ENCODE measurements around the gene TGFBR3L. TPM values are rescaled to one million over a fixed set of nuclear protein-coding genes. Genes with fewer than 3 reads are reported as not detected.
A peak's percentile ranks its signal among the peaks of the same experiment; 100 is the strongest.
"Not testable (repeated sequence)": the region's sequence is repeated elsewhere in the genome, so short reads cannot be mapped to it uniquely, and the experiment has no call there.

TGFBR3L gene
- total and polyA plus RNA-seq, 4 donors: 0.25 to 0.77 TPM; not detected in 2

GRCh38 chr19:7888826-7889217, 25.8 kb upstream of the TGFBR3L start:
- ATAC-seq (ENCODE audit: insufficient read depth, low FRiP score) (no peak), DNase-seq (no peak)
- Histone ChIP-seq H3K27me3 (ENCODE audit: control insufficient read depth in 3 of 3, insufficient read depth in 3 of 3, low read length in 2 of 3) (no peaks in the 10 kb centered on the region), H3K9me3 (ENCODE audit: control insufficient read depth in 4 of 4, insufficient read depth in 3 of 4, low read length in 3 of 4) (no peaks in the 10 kb centered on the region), H3K27ac (ENCODE audit: low read depth in 1 of 2, low read length in 1 of 2) (no peak overlapping the region), H3K4me3 (peak overlapping the region; percentile 18), H3K4me1 (ENCODE audit: control insufficient read depth in 5 of 5, insufficient read depth in 5 of 5, low read length in 5 of 5) (no peaks in the 10 kb centered on the region), H3K36me3 (ENCODE audit: control insufficient read depth in 4 of 4, insufficient read depth in 4 of 4, low read length in 4 of 4) (no peaks in the 10 kb centered on the region), H3K9ac (ENCODE audit: insufficient read depth in 1 of 2, low read length in 2 of 2) (no peak overlapping the region)
- no peak for TF ChIP-seq CTCF (IDR thresholded peaks at IDR 0.05; ENCODE audit: control extremely low read depth, extremely low read depth)
- WGBS, 2 donors: 68 to 79% methylated on average over 8 of the region's 8 CpGs

DNA sequence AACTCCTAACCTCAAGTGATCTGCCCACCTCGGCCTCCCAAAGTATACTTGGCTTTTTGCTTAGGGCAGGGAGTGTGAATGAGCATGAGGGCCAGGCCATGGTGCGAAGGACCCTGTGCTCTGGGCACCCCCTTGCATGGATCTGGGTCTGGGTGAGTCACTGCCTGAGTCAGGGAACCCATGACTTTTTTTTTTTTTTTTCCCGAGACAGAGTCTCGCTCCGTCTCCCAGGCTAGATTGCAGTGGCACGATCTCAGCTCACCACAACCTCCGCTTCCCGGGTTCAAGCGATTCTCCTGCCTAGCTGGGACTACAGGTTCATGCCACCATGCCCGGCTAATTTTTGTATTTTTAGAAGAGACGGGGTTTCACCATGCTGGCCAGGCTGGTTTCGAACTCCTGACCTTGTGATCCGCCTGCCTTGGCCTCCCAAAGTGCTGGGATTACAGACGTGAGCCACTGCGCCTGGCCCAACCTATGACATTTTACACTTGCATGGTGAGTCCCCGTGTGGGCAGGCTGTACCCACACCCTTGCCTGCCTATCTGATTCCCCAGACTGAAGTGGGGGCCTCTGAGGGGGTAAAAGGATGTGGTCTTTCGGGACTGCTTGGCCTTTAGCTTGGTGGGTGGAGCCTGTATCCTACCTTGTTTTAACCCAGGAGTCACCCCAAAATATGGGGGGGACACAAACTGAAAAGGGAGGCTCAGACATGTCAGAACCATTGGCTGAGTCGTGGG, 21.1 kb upstream of the TGFBR3L start:
- not testable (repeated sequence) for DNase-seq; ATAC-seq (ENCODE audit: insufficient read depth, low FRiP score); H3K27ac ChIP-seq (ENCODE audit: low read depth in 1 of 2, low read length in 1 of 2); H3K27me3 ChIP-seq (ENCODE audit: control insufficient read depth in 3 of 3, insufficient read depth in 3 of 3, low read length in 2 of 3); H3K4me1 ChIP-seq (ENCODE audit: control insufficient read depth in 5 of 5, insufficient read depth in 5 of 5, low read length in 5 of 5); H3K4me3 ChIP-seq; H3K9me3 ChIP-seq (ENCODE audit: control insufficient read depth in 4 of 4, insufficient read depth in 3 of 4, low read length in 3 of 4); H3K9ac ChIP-seq (ENCODE audit: insufficient read depth in 1 of 2, low read length in 2 of 2); H3K36me3 ChIP-seq (ENCODE audit: control insufficient read depth in 4 of 4, insufficient read depth in 4 of 4, low read length in 4 of 4)
- 83% methylated on average over 18 of the region's 18 CpGs for WGBS, 2 donors

DNA sequence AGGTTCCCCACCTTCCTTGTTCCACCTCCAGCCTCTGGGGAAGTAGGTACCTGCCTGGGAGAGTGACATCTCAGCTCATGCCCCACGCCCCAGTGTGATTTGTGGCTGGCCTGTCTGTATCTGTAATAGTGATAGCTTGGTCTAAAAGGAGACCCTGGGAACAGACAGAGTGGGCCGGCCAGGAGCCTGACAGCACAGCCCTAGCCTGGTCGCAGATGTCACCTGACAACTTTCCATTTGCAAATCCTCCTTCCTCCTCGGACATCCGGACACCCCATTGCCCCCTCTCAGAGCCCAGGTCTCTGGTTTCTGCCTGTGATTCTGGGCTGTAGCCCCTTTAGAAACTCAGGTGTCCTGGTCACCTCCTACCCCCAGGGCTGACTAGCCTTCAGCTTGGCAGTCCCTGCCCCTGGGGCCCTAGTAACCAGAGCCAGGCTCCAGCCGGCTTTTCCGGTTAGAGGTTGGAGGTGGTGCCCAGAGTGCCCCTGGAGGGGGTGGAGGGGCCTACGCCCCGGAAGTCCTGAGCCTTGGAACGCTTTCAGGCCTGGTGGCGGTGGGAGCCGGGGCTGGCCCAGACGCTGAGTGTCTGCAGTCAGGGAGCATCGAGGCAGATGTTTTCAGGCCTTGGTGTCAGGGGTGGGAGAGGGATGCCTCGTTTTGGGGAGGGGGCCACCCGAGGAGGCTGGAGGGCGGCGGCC, 19.9 kb upstream of the TGFBR3L start:
- 46 to 62% methylated on average over 18 of the region's 18 CpGs for WGBS, 2 donors
- peak; percentile 56 to 74 (median 72) for DNase-seq

More for the DNA sequence above, 19.9 kb upstream of the TGFBR3L start:
- H3K4me1 ChIP-seq (ENCODE audit: control insufficient read depth in 5 of 5, insufficient read depth in 5 of 5, low read length in 5 of 5): peaks cover 0 to 6% (median 0%) of the 10 kb centered on the region in 5 donors
- peak overlapping the region in 1 of 2 donors; percentile 63 for H3K27ac ChIP-seq (ENCODE audit: low read depth in 1 of 2, low read length in 1 of 2)
- ATAC-seq (ENCODE audit: insufficient read depth, low FRiP score): peak; percentile 49
- H3K4me3 ChIP-seq: no peak overlapping the region
- H3K9ac ChIP-seq (ENCODE audit: insufficient read depth in 1 of 2, low read length in 2 of 2): peak overlapping the region in 1 of 2 donors; percentile 28
- no peaks in the 10 kb centered on the region for H3K27me3 ChIP-seq (ENCODE audit: control insufficient read depth in 3 of 3, insufficient read depth in 3 of 3, low read length in 2 of 3)
- H3K9me3 ChIP-seq (ENCODE audit: control insufficient read depth in 4 of 4, insufficient read depth in 3 of 4, low read length in 3 of 4): no peaks in the 10 kb centered on the region
- no peak for TF ChIP-seq CTCF (IDR thresholded peaks at IDR 0.05; ENCODE audit: control extremely low read depth, extremely low read depth)
- no peaks in the 10 kb centered on the region for H3K36me3 ChIP-seq (ENCODE audit: control insufficient read depth in 4 of 4, insufficient read depth in 4 of 4, low read length in 4 of 4)

Measured in lung (tissue), 12 donors.